Panc1 (cell line): ENCODE results near the gene ABHD15.

ENCODE experiments used
- CTCF ChIP-seq: fragments of 450-650 bp; IDR thresholded peaks from 2 replicates; pipeline ENCODE4 v1.5.1; 2017; ENCODE audit warnings: mild to moderate bottlenecking
- POLR2AphosphoS5 ChIP-seq: IDR thresholded peaks from 2 replicates; pipeline ENCODE4 v1.6.1; 2012; ENCODE audit warnings: mild to moderate bottlenecking, low read depth, low read length, moderate library complexity

DNA sequence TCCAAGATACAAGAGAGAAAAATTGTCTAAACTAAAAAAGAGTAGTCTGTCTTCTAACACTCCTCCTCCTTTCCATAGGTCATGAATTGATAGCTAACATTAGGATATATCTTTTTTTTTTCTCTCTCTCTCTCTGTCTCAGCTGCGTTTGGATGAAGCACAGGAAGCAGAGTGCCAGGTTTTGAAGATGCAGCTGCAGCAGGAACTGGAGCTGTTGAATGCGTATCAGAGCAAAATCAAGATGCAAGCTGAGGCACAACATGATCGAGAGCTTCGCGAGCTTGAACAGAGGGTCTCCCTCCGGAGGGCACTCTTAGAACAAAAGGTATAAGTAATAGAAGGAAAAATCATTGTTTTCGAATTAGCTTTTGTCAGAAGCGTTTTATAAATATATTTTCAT is 32.9 kb downstream of the ABHD15 start:
- TF ChIP-seq CTCF (no peak), POLR2AphosphoS5 (no peak)
